Lung (tissue), 12 donors: ENCODE data around the gene GNAZ. TPM values are rescaled to one million over a fixed set of nuclear protein-coding genes. Genes with fewer than 3 reads are reported as not detected.

ENCODE experiments used
- ATAC-seq: fragments of 200-7000 bp; cut with Tn5 transposase; one replicate; pipeline ENCODE4 v1.9.1; 2020; ENCODE audit warnings: moderate number of reproducible peaks; ENCODE audit not compliant: insufficient read depth, low FRiP score
- DNase-seq, 3 donors: peaks; one replicate each; pipeline ENCODE4 v3.0.0-alpha.2; 2013 to 2017
- H3K27ac ChIP-seq, 2 donors: one replicate each; pipeline ENCODE4 v1.5.1; 2013; ENCODE audit warnings: mild to moderate bottlenecking in 2 of 2, moderate library complexity in 2 of 2, control low read depth in 1 of 2, inconsistent platforms in 1 of 2, low read depth in 1 of 2, low read length in 1 of 2
- H3K27me3 ChIP-seq, 3 donors: one replicate each; pipeline ENCODE4 v1.5.1; 2013; ENCODE audit warnings: low read length in 2 of 3; ENCODE audit not compliant: control insufficient read depth in 3 of 3, insufficient read depth in 3 of 3
- H3K36me3 ChIP-seq, 4 donors: one replicate each; pipeline ENCODE4 v1.5.1; 2013; ENCODE audit warnings: low read length in 4 of 4, mild to moderate bottlenecking in 1 of 4, moderate library complexity in 1 of 4; ENCODE audit not compliant: control insufficient read depth in 4 of 4, insufficient read depth in 4 of 4
- H3K4me1 ChIP-seq, 5 donors: one replicate each; pipeline ENCODE4 v1.5.1; 2013; ENCODE audit warnings: low read length in 5 of 5, mild to moderate bottlenecking in 2 of 5, moderate library complexity in 1 of 5; ENCODE audit not compliant: control insufficient read depth in 5 of 5, insufficient read depth in 5 of 5
- H3K4me3 ChIP-seq: one replicate; pipeline ENCODE4 v1.5.1; 2013; ENCODE audit warnings: mild to moderate bottlenecking, control low read depth, moderate library complexity
- H3K9ac ChIP-seq, 2 donors: one replicate each; pipeline ENCODE4 v1.5.1; 2013; ENCODE audit warnings: low read length in 2 of 2, control low read depth in 1 of 2; ENCODE audit not compliant: insufficient read depth in 1 of 2
- H3K9me3 ChIP-seq, 4 donors: one replicate each; pipeline ENCODE4 v1.5.1; 2013; ENCODE audit warnings: low read length in 3 of 4, mild to moderate bottlenecking in 1 of 4, moderate library complexity in 1 of 4; ENCODE audit not compliant: control insufficient read depth in 4 of 4, insufficient read depth in 3 of 4
- WGBS, 2 donors: extraction: QIAGEN DNeasy Blood & Tissue Kit; methylation state at CpG; one replicate each; pipeline ENCODE4 v1.1.7; 2013; 5-methylcytosine and 5-hydroxymethylcytosine counted together
- polyA plus RNA-seq, 2 donors: library from polyadenylated mRNA; stranded (reverse); fragments of 200-250 nt; gene quantifications; one replicate each; pipeline ENCODE4 v1.2.1, GENCODE V29; 2013
- total RNA-seq, 2 donors: library from RNA; depleted of rRNA in 1 of 2; stranded (reverse); fragments of >200 nt in 1 of 2; gene quantifications; one replicate each; pipeline ENCODE4 v1.2.1, GENCODE V29; 2014 to 2021
- TF ChIP-seq, protein P1 (sequence below): IDR thresholded peaks from 2 replicates; pipeline ENCODE4 v1.5.1; 2012; ENCODE audit warnings: mild to moderate bottlenecking; ENCODE audit errors: control extremely low read depth, extremely low read depth
- donor health status: control.
- donor health status: control.
- donor health status: Bipolar disorder and iron deficiency.
- donor health status: healthy.
- donor health status: DM: yes; HTN: yes; CAD: no.

Gene GNAZ
- total and polyA plus RNA-seq, 4 donors = 0.77 to 5.0 (median 2.3) TPM

DNA sequence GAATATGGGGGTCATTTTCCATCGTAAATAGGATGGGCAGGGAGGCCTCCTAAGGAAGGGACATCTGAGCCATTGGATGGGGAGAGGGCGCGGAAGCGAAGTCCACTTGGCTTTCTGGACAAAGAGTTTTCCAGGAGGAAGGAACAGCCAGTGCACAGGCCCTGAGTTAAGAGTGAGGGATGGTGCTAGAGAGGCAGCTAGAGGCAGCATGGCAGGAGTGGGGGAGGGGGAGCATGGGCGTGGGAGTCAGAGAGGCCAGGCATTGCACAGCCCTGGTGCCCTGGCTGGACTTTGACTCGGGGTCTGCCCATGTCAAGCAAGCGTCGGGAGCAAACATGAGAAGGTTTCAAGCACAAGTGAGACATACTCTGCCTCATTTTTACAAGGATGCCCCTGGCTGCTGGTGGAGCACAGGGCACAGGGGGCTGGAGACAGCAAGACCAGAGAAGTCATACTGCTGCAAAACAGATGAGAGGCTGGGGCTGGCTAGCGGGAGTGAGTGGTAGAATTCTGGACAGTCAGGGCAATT is 9.0 kb downstream of the GNAZ start:
- DNase-seq (no peak), ATAC-seq (no peak)
- no peak overlapping the region for H3K9ac ChIP-seq
- no peaks in the 10 kb centered on the region for H3K36me3 ChIP-seq
- TF ChIP-seq, protein P1, sequence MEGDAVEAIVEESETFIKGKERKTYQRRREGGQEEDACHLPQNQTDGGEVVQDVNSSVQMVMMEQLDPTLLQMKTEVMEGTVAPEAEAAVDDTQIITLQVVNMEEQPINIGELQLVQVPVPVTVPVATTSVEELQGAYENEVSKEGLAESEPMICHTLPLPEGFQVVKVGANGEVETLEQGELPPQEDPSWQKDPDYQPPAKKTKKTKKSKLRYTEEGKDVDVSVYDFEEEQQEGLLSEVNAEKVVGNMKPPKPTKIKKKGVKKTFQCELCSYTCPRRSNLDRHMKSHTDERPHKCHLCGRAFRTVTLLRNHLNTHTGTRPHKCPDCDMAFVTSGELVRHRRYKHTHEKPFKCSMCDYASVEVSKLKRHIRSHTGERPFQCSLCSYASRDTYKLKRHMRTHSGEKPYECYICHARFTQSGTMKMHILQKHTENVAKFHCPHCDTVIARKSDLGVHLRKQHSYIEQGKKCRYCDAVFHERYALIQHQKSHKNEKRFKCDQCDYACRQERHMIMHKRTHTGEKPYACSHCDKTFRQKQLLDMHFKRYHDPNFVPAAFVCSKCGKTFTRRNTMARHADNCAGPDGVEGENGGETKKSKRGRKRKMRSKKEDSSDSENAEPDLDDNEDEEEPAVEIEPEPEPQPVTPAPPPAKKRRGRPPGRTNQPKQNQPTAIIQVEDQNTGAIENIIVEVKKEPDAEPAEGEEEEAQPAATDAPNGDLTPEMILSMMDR = no peak
- H3K4me3 ChIP-seq = no peak overlapping the region
- H3K4me1 ChIP-seq = peaks cover 0 to 7% (median 0%) of the 10 kb centered on the region in 5 donors
- 95% methylated on average over 9 of the region's 9 CpGs for WGBS, 2 donors
- no peaks in the 10 kb centered on the region for H3K9me3 ChIP-seq
- H3K27me3 ChIP-seq = no peaks in the 10 kb centered on the region
- H3K27ac ChIP-seq = no peak overlapping the region

DNA sequence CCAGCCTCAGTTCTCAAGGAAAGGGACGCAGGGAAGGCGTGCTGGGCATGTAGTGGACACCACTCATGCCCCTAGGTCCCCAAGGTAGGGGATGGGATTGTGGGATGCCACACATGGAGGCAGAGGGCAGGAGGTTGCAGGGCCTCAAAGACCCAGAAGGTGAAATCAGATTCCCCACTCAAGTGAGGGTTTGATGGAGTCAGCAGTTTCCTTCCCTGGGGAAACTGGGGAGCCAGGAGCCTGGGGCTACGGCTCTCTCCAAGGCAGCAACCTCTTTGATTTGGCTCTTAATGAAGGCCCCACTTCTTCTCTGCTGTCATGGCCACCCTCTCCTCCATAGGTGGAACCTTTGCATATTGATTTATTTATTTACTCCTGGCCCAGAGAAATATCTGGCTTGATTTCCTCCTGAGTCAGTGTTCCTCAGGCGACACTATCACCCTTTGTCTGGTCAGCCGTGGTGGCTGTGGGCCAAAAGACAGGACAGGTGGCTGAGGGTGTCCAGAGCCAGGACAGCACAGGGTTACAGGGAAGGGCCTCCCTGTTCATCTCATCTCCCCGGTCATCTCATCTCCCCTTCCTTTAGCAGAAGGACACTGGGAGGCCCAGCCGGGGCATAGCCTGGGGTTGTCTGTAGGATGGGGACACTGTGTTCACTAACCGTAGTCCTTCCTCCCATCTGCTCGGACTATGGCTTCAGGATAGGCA is 9.6 kb downstream of the GNAZ start:
- no peak overlapping the region for H3K9ac ChIP-seq
- no peak overlapping the region for H3K27ac ChIP-seq
- H3K36me3 ChIP-seq = no peaks in the 10 kb centered on the region
- ATAC-seq = no peak
- H3K27me3 ChIP-seq = no peaks in the 10 kb centered on the region
- no peak overlapping the region for H3K4me3 ChIP-seq
- WGBS, 2 donors = 91 to 92% methylated on average over 9 of the region's 9 CpGs
- TF ChIP-seq, protein P1 = no peak
- peaks cover 0 to 7% (median 0%) of the 10 kb centered on the region in 5 donors for H3K4me1 ChIP-seq
- H3K9me3 ChIP-seq = no peaks in the 10 kb centered on the region
- DNase-seq = no peak

DNA sequence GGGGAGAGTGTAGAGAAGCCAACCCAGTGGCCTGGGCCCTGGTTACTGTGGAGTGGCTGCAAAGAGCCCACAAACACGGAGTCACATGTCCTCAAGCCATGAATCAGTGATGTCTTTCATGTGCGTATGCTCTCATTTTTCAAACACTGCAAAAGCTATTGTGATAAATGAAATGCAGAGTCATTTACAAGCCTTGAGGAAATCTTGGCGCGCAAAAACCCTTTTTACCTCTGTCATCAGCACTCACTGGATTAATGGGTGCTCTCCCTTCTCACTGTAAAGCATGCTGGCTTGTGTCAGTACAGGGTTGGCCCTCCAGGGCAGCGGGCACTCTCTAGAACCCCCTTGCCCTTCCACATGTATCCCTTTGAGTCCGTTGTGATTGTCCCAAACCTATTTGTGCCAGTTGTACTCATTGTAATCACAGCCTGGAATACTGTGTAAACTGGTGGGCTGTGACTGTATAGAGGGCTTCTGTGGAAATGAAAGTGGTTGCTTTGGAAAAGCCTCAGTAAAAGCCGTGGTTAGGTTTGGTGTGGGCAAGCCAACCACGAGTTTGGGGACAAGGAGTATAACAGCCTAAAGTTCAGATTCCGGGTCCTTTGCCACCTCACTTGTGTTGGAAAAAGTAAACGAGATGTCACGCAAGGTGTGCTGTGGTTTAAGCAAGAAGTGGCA is 10.4 kb downstream of the GNAZ start:
- no peak overlapping the region for H3K4me3 ChIP-seq
- H3K27ac ChIP-seq = no peak overlapping the region
- no peaks in the 10 kb centered on the region for H3K27me3 ChIP-seq
- ATAC-seq (no peak), DNase-seq (no peak)
- TF ChIP-seq, protein P1 = no peak
- H3K36me3 ChIP-seq = no peaks in the 10 kb centered on the region
- peaks cover 0 to 7% (median 0%) of the 10 kb centered on the region in 5 donors for H3K4me1 ChIP-seq
- H3K9ac ChIP-seq = no peak overlapping the region
- H3K9me3 ChIP-seq = no peaks in the 10 kb centered on the region
- WGBS, 2 donors = 82% methylated on average over 11 of the region's 11 CpGs
